Activated naive CD4-positive, alpha-beta T cell treated with anti-CD3 and anti-CD28 coated beads, Interleukin-2, amount 10 ng/mL, durations not matched to agents 7 days and 5 days (primary cell): ENCODE data around the gene ARHGEF10L.

Source experiments
- CTCF ChIA-PET: fragments of 350-600 bp; sonication (Branson Sonifier 250); formaldehyde crosslinking; loops from one replicate; lab custom pipeline; 2021; ENCODE audit warnings: antibody characterized with exemption; lab: Charles Lee
- DNase-seq: peaks from one replicate; pipeline ENCODE4 v3.0.0-alpha.2; 2020
- H3K27ac Mint-ChIP-seq: one replicate; pipeline ENCODE4 v1.8.0; 2021; ENCODE audit warnings: mild to moderate bottlenecking, moderate library complexity, mixed read lengths
- H3K27me3 Mint-ChIP-seq: one replicate; pipeline ENCODE4 v1.8.0; 2021; ENCODE audit warnings: mild to moderate bottlenecking, mixed read lengths
- H3K36me3 Mint-ChIP-seq: one replicate; pipeline ENCODE4 v1.8.0; 2021; ENCODE audit warnings: mixed read lengths
- H3K4me1 Mint-ChIP-seq: one replicate; pipeline ENCODE4 v1.8.0; 2021; ENCODE audit warnings: mixed read lengths
- H3K4me3 Mint-ChIP-seq: one replicate; pipeline ENCODE4 v1.8.0; 2021; ENCODE audit warnings: mild to moderate bottlenecking, moderate library complexity, mixed read lengths
- H3K9me3 Mint-ChIP-seq: one replicate; pipeline ENCODE4 v1.8.0; 2021; ENCODE audit warnings: mixed read lengths

The ARHGEF10L gene

GRCh38 chr1:17725811-17726582 lies 186.5 kb downstream of the ARHGEF10L start:
- no peak overlapping the region for H3K4me3 Mint-ChIP-seq
- H3K27me3 Mint-ChIP-seq: no peaks in the 10 kb centered on the region
- no peaks in the 10 kb centered on the region for H3K36me3 Mint-ChIP-seq
- CTCF ChIA-PET: no interaction called here
- no peak overlapping the region for H3K27ac Mint-ChIP-seq
- H3K4me1 Mint-ChIP-seq: no peaks in the 10 kb centered on the region
- no peaks in the 10 kb centered on the region for H3K9me3 Mint-ChIP-seq
- no peak for DNase-seq

GRCh38 chr1:17728123-17728712 lies 188.7 kb downstream of the ARHGEF10L start:
- Mint-ChIP-seq H3K27ac (no peak overlapping the region), H3K27me3 (no peaks in the 10 kb centered on the region), H3K4me1 (no peaks in the 10 kb centered on the region), H3K9me3 (no peaks in the 10 kb centered on the region), H3K36me3 (no peaks in the 10 kb centered on the region), H3K4me3 (no peak overlapping the region)
- CTCF ChIA-PET: no interaction called here
- DNase-seq: no peak

GRCh38 chr1:17729248-17729647 lies 189.8 kb downstream of the ARHGEF10L start:
- H3K4me3 Mint-ChIP-seq: no peak overlapping the region
- CTCF ChIA-PET: no interaction called here

GRCh38 chr1:17729909-17730308 lies 190.4 kb downstream of the ARHGEF10L start:
- no peak for DNase-seq
- no peak overlapping the region for H3K27ac Mint-ChIP-seq
- H3K4me3 Mint-ChIP-seq: no peak overlapping the region
- H3K27me3 Mint-ChIP-seq: no peaks in the 10 kb centered on the region
- H3K9me3 Mint-ChIP-seq: no peaks in the 10 kb centered on the region
- no peaks in the 10 kb centered on the region for H3K4me1 Mint-ChIP-seq
- no peaks in the 10 kb centered on the region for H3K36me3 Mint-ChIP-seq
- CTCF ChIA-PET: no interaction called here

More at GRCh38 chr1:17729248-17729647, 189.8 kb downstream of the ARHGEF10L start:
- Mint-ChIP-seq H3K27ac (no peak overlapping the region), H3K9me3 (no peaks in the 10 kb centered on the region), H3K36me3 (no peaks in the 10 kb centered on the region), H3K4me1 (no peaks in the 10 kb centered on the region), H3K27me3 (no peaks in the 10 kb centered on the region)
- no peak for DNase-seq

GRCh38 chr1:17731460-17731859 lies 192.0 kb downstream of the ARHGEF10L start:
- Mint-ChIP-seq H3K4me3 (no peak overlapping the region), H3K27ac (no peak overlapping the region), H3K4me1 (no peaks in the 10 kb centered on the region), H3K9me3 (no peaks in the 10 kb centered on the region), H3K27me3 (no peaks in the 10 kb centered on the region), H3K36me3 (no peaks in the 10 kb centered on the region)
- CTCF ChIA-PET: no interaction called here
- no peak for DNase-seq

GRCh38 chr1:17732475-17732874 lies 193.0 kb downstream of the ARHGEF10L start:
- Mint-ChIP-seq H3K4me3 (no peak overlapping the region), H3K9me3 (no peaks in the 10 kb centered on the region), H3K27me3 (no peaks in the 10 kb centered on the region), H3K27ac (no peak overlapping the region), H3K36me3 (no peaks in the 10 kb centered on the region), H3K4me1 (no peaks in the 10 kb centered on the region)
- DNase-seq: no peak
- CTCF ChIA-PET: no interaction called here

GRCh38 chr1:17733661-17734060 lies 194.2 kb downstream of the ARHGEF10L start:
- Mint-ChIP-seq H3K4me1 (no peaks in the 10 kb centered on the region), H3K27me3 (no peaks in the 10 kb centered on the region)
- CTCF ChIA-PET: no interaction called here

GRCh38 chr1:17734609-17735008 lies 195.1 kb downstream of the ARHGEF10L start:
- Mint-ChIP-seq H3K4me1 (no peaks in the 10 kb centered on the region), H3K9me3 (no peaks in the 10 kb centered on the region)

More at GRCh38 chr1:17733661-17734060, 194.2 kb downstream of the ARHGEF10L start:
- H3K9me3 Mint-ChIP-seq: no peaks in the 10 kb centered on the region
- H3K27ac Mint-ChIP-seq: no peak overlapping the region
- DNase-seq: no peak
- H3K4me3 Mint-ChIP-seq: no peak overlapping the region
- H3K36me3 Mint-ChIP-seq: no peaks in the 10 kb centered on the region

GRCh38 chr1:17735348-17735747 lies 195.8 kb downstream of the ARHGEF10L start:
- no peaks in the 10 kb centered on the region for H3K4me1 Mint-ChIP-seq
- no peak overlapping the region for H3K27ac Mint-ChIP-seq

More at GRCh38 chr1:17734609-17735008, 195.1 kb downstream of the ARHGEF10L start:
- H3K4me3 Mint-ChIP-seq: no peak overlapping the region
- CTCF ChIA-PET: no interaction called here
- no peaks in the 10 kb centered on the region for H3K27me3 Mint-ChIP-seq
- DNase-seq: no peak
- no peak overlapping the region for H3K27ac Mint-ChIP-seq
- no peaks in the 10 kb centered on the region for H3K36me3 Mint-ChIP-seq

GRCh38 chr1:17735793-17736192 lies 196.3 kb downstream of the ARHGEF10L start:
- Mint-ChIP-seq H3K4me3 (no peak overlapping the region), H3K4me1 (no peaks in the 10 kb centered on the region), H3K27me3 (no peaks in the 10 kb centered on the region), H3K36me3 (no peaks in the 10 kb centered on the region), H3K9me3 (no peaks in the 10 kb centered on the region), H3K27ac (no peak overlapping the region)
- DNase-seq: no peak
- CTCF ChIA-PET: no interaction called here

More at GRCh38 chr1:17735348-17735747, 195.8 kb downstream of the ARHGEF10L start:
- H3K9me3 Mint-ChIP-seq: no peaks in the 10 kb centered on the region
- H3K4me3 Mint-ChIP-seq: no peak overlapping the region
- H3K36me3 Mint-ChIP-seq: no peaks in the 10 kb centered on the region
- no peak for DNase-seq
- CTCF ChIA-PET: no interaction called here
- no peaks in the 10 kb centered on the region for H3K27me3 Mint-ChIP-seq

- Mint-ChIP-seq H3K4me3 (no peak overlapping the region), H3K27me3 (no peaks in the 10 kb centered on the region), H3K4me1 (no peaks in the 10 kb centered on the region), H3K9me3 (no peaks in the 10 kb centered on the region), H3K36me3 (no peaks in the 10 kb centered on the region), H3K27ac (no peak overlapping the region)
- no peak for DNase-seq
- CTCF ChIA-PET: no interaction called here
These were observed 197.1 kb downstream of the ARHGEF10L start for GRCh38 chr1:17736625-17737024.

GRCh38 chr1:17739050-17739449 lies 199.6 kb downstream of the ARHGEF10L start:
- H3K27me3 Mint-ChIP-seq: peaks cover 4% of the 10 kb centered on the region
- H3K27ac Mint-ChIP-seq: no peak overlapping the region
- H3K4me3 Mint-ChIP-seq: no peak overlapping the region
- no peaks in the 10 kb centered on the region for H3K9me3 Mint-ChIP-seq
- no peaks in the 10 kb centered on the region for H3K36me3 Mint-ChIP-seq
- no peaks in the 10 kb centered on the region for H3K4me1 Mint-ChIP-seq
- DNase-seq: no peak
- CTCF ChIA-PET: no interaction called here

- CTCF ChIA-PET: interaction anchor here (0.7 kb wide), 1 partner anchor 209 kb away, joined by 3 read pairs; no protein-coding TSS in a partner anchor
- peaks cover 4% of the 10 kb centered on the region for H3K27me3 Mint-ChIP-seq
- H3K27ac Mint-ChIP-seq: no peak overlapping the region
- H3K4me3 Mint-ChIP-seq: no peak overlapping the region
- H3K9me3 Mint-ChIP-seq: no peaks in the 10 kb centered on the region
- no peak for DNase-seq
- no peaks in the 10 kb centered on the region for H3K36me3 Mint-ChIP-seq
- no peaks in the 10 kb centered on the region for H3K4me1 Mint-ChIP-seq
These were observed 201.6 kb downstream of the ARHGEF10L start for GRCh38 chr1:17741052-17741451.

- H3K36me3 Mint-ChIP-seq: no peaks in the 10 kb centered on the region
- no peaks in the 10 kb centered on the region for H3K4me1 Mint-ChIP-seq
- DNase-seq: no peak
- no peak overlapping the region for H3K27ac Mint-ChIP-seq
- no peaks in the 10 kb centered on the region for H3K9me3 Mint-ChIP-seq
- H3K27me3 Mint-ChIP-seq: peaks cover 4% of the 10 kb centered on the region
- CTCF ChIA-PET: no interaction called here
- no peak overlapping the region for H3K4me3 Mint-ChIP-seq
These were observed 203.1 kb downstream of the ARHGEF10L start for GRCh38 chr1:17742583-17742982.
